Vagina (tissue), 2 donors: Measurements from ENCODE around the gene ABHD16A. TPM values are rescaled to one million over a fixed set of nuclear protein-coding genes. Genes with fewer than 3 reads are reported as not detected.

Experiments used
- DNase-seq, 2 donors: peaks; one replicate each; pipeline ENCODE4 v3.0.0-alpha.2; 2017; ENCODE audit errors: extremely low spot score in 2 of 2
- H3K27ac ChIP-seq: fragments of 200-600 bp; sonication (generic); one replicate; pipeline ENCODE4 v1.5.1; 2019
- H3K27me3 ChIP-seq: fragments of 200-600 bp; sonication (generic); one replicate; pipeline ENCODE4 v1.5.1; 2019
- H3K36me3 ChIP-seq, 2 donors: fragments of 200-600 bp; sonication (generic); one replicate each; pipeline ENCODE4 v1.5.1; 2017 to 2019
- H3K4me1 ChIP-seq: fragments of 200-600 bp; sonication (generic); one replicate; pipeline ENCODE4 v1.5.1; 2019
- H3K4me3 ChIP-seq, 2 donors: fragments of 200-600 bp; sonication (generic); 1 replicate in 1 of 2; 2 replicates in 1 of 2; pipeline ENCODE4 v1.5.1; 2016 to 2019
- H3K9me3 ChIP-seq: fragments of 200-600 bp; sonication (generic); one replicate; pipeline ENCODE4 v1.5.1; 2019
- POLR2A ChIP-seq, 2 donors: fragments of 450-650 bp; IDR thresholded peaks; one replicate each; pipeline ENCODE4 v1.6.1; 2017; ENCODE audit warnings: antibody characterized with exemption in 2 of 2, mild to moderate bottlenecking in 2 of 2, moderate library complexity in 2 of 2
- POLR2AphosphoS5 ChIP-seq, 2 donors: sonication (generic); formaldehyde crosslinking; IDR thresholded peaks; one replicate each; pipeline ENCODE4 v1.9.0; 2017; ENCODE audit warnings: antibody characterized with exemption in 2 of 2, mild to moderate bottlenecking in 2 of 2, low read depth in 1 of 2; ENCODE audit not compliant: insufficient read depth in 1 of 2
- intact Hi-C: fragments of 100-400 bp; cut with DNase I; formaldehyde crosslinking; loops from one replicate; pipeline ENCODE4 v1.15.1; 2023
- total RNA-seq: library from RNA; depleted of rRNA; stranded (reverse); fragments of >200 nt; gene quantifications from one replicate; pipeline ENCODE4 v1.2.3, GENCODE V29; 2016
- TF ChIP-seq, protein P1 (sequence below), 3 experiments: fragments of 450-650 bp in 2 of 3; fragments of 200-600 bp in 1 of 3; sonication (generic) in 1 of 3; IDR thresholded peaks; one replicate each; pipeline ENCODE4 v1.5.1; 2017 to 2019; ENCODE audit warnings: antibody characterized with exemption in 3 of 3, mild to moderate bottlenecking in 2 of 3, moderate library complexity in 2 of 3

The ABHD16A gene
- total RNA-seq, 1 donor from 2014 or later, result 53.0 TPM

DNA sequence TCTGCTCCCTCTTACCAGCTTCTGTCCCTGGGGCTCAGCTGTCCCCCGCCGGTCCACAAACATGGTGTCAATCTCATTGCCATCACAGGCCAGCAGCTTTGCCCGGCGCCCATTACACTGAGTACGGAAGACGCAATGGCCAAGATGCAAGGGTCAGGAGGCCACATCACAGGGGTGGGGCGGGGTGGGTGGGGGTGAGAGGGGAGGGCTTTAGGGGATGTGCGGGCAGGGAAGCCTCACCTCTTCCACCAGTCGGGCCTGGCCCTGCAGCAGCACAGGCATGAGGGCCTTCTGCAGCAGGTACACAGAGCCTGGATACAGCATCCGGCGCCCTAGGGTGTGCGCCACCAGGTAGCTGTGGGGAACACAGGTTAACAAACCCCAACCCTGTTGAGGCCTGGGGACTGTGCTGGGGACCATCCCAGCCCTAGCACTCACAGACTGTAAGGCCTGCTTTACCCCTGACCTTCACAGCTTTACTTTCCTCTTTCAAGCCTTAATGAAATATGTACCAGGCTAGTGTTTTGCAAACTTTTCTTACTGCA, 11.5 kb downstream of the ABHD16A start:
- no peaks in the 10 kb centered on the region for H3K27me3 ChIP-seq
- no peak overlapping the region for H3K4me3 ChIP-seq
- H3K4me1 ChIP-seq, result no peaks in the 10 kb centered on the region
- H3K9me3 ChIP-seq, result no peaks in the 10 kb centered on the region
- no peak overlapping the region for H3K27ac ChIP-seq
- intact Hi-C loops, result no loop called here
- TF ChIP-seq POLR2AphosphoS5 (IDR thresholded peaks at IDR 0.05; ENCODE audit: insufficient read depth in 1 of 2, low read depth in 1 of 2) (no peak), POLR2A (IDR thresholded peaks at IDR 0.05) (no peak)
- TF ChIP-seq, protein P1, sequence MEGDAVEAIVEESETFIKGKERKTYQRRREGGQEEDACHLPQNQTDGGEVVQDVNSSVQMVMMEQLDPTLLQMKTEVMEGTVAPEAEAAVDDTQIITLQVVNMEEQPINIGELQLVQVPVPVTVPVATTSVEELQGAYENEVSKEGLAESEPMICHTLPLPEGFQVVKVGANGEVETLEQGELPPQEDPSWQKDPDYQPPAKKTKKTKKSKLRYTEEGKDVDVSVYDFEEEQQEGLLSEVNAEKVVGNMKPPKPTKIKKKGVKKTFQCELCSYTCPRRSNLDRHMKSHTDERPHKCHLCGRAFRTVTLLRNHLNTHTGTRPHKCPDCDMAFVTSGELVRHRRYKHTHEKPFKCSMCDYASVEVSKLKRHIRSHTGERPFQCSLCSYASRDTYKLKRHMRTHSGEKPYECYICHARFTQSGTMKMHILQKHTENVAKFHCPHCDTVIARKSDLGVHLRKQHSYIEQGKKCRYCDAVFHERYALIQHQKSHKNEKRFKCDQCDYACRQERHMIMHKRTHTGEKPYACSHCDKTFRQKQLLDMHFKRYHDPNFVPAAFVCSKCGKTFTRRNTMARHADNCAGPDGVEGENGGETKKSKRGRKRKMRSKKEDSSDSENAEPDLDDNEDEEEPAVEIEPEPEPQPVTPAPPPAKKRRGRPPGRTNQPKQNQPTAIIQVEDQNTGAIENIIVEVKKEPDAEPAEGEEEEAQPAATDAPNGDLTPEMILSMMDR (IDR thresholded peaks at IDR 0.05), result no peak
- no peak for DNase-seq
- H3K36me3 ChIP-seq, result peaks cover 0 to 95% of the 10 kb centered on the region in 2 donors

DNA sequence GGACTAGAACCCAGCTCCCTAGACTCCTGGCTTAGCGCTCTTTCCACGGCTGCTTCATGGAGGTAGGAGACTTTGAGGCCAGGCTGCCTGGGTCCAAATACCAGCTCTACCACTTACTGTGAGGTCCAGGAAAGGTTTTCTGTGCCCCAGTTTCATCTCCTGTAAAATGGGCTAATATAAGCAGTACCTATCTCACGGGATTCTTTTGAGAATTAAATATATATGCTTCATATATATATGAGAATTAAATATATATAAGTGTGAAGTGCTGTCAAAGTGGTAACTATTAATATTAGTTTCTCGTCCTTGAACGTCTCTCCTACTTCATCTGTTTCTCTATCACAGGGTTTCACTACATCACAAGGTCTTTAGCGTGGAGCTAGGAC, 12.1 kb downstream of the ABHD16A start:
- peaks cover 0 to 91% of the 10 kb centered on the region in 2 donors for H3K36me3 ChIP-seq
- intact Hi-C loops, result no loop called here

DNA sequence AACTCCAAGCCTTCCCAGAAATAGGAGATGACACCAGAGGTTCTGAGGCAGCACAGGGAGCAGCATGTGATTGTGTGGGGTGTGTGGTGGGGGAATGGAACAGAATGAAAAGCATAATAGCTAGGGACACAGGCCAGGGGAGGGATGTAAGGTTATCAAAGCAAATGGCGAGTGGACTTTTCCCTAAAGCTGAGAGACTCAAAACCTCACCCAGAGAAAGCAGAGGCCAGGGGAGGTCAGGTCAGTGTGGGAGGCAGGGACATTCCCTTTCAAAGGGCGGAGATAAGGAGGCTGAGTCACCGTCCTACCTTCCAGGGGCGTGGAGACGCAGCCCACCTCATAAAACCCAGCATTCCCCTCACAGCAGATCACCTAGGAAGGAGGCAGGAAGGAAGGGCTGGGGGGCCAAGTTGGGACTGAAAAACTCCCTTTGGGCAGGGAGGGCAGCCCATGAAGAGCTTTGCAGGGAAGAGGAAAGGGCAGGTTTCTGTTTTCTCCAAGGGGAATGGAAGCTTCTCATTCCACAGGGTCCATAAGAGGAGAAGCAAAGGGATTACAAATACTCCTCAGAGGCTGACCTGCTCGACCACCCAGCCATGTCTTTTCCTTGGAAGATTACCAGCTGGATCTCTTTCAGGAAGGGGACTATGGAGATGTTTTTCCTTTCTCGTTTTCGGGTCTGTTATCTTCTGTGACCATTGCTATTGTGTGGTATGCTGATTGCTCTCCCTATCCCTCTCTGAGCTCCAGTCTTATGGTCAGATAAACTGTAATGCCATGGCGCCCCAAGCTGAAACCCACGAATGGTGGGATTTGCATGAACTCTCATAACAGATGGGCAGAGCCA, 12.7 kb downstream of the ABHD16A start:
- no peaks in the 10 kb centered on the region for H3K27me3 ChIP-seq
- H3K36me3 ChIP-seq, result peaks cover 0 to 85% of the 10 kb centered on the region in 2 donors
- no peaks in the 10 kb centered on the region for H3K9me3 ChIP-seq
- no peak overlapping the region for H3K4me3 ChIP-seq
- H3K27ac ChIP-seq, result no peak overlapping the region
- DNase-seq, result no peak
- H3K4me1 ChIP-seq, result no peaks in the 10 kb centered on the region
- intact Hi-C loops, result no loop called here
- no peak for TF ChIP-seq POLR2AphosphoS5 (IDR thresholded peaks at IDR 0.05; ENCODE audit: insufficient read depth in 1 of 2, low read depth in 1 of 2)
- TF ChIP-seq, protein P1 (IDR thresholded peaks at IDR 0.05), result no peak
- no peak for TF ChIP-seq POLR2A (IDR thresholded peaks at IDR 0.05)

More for the DNA sequence above, 12.1 kb downstream of the ABHD16A start:
- Histone ChIP-seq H3K4me3 (no peak overlapping the region), H3K4me1 (no peaks in the 10 kb centered on the region), H3K9me3 (no peaks in the 10 kb centered on the region), H3K27me3 (no peaks in the 10 kb centered on the region), H3K27ac (no peak overlapping the region)
- DNase-seq, result no peak
- no peak for TF ChIP-seq POLR2A (IDR thresholded peaks at IDR 0.05)
- no peak for TF ChIP-seq POLR2AphosphoS5 (IDR thresholded peaks at IDR 0.05; ENCODE audit: insufficient read depth in 1 of 2, low read depth in 1 of 2)
- TF ChIP-seq, protein P1 (IDR thresholded peaks at IDR 0.05), result no peak

DNA sequence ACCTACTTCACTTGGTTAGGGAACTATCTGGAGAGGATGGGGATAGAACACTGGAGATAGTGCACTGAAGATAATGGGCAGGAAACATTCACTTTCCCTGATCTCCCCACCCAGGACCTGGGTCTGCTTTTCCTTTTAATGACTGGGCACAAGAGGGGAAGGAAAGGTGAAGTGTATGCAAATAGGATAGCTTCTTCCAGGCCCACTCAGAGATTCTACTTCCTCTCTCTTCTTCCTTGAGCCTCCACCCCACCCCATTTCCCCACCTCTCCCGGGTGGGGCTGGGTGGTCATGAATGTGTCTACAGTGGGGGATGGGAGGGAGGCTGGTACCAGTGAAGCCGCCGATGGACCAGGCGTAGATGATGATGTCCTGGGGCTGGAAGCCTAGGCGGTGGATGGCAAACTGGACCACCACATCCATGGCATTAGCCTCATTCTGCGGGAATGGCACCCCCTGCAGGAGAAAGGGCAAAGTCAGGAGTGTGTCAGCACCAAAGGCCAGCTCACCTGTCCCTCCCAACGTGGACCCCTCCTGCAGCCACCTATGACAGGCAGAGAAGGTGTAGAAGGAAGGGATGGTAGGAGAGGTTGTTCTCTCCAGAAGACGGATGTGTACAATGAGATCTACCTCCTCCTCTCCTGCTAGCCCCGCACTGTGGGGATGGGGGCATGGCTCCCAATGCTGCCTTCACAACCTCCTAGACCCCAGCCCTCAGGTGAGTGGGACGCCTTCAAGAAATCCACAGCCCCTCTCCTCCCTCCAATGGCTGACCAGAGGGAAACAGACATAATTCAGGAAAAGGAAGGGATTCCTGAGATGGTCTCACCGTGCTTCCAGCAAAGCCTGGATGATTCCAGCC, 13.6 kb downstream of the ABHD16A start:
- no peak overlapping the region for H3K27ac ChIP-seq
- TF ChIP-seq, protein P1 (IDR thresholded peaks at IDR 0.05), result no peak
- TF ChIP-seq POLR2AphosphoS5 (IDR thresholded peaks at IDR 0.05; ENCODE audit: insufficient read depth in 1 of 2, low read depth in 1 of 2) (no peak), POLR2A (IDR thresholded peaks at IDR 0.05) (no peak)
- H3K36me3 ChIP-seq, result peaks cover 0 to 75% of the 10 kb centered on the region in 2 donors
- no peaks in the 10 kb centered on the region for H3K27me3 ChIP-seq
- no peak for DNase-seq
- no peaks in the 10 kb centered on the region for H3K9me3 ChIP-seq
- H3K4me1 ChIP-seq, result no peaks in the 10 kb centered on the region
- no peak overlapping the region for H3K4me3 ChIP-seq
- intact Hi-C loops, result loop anchor here (10.0 kb wide), 1 partner anchor 45 kb away; the partner anchor contains the start of gene CLIC1
